MCF 10A (cell line): ENCODE measurements around the gene TRPT1. TPM values are rescaled to one million over a fixed set of nuclear protein-coding genes. Genes with fewer than 3 reads are reported as not detected.

Experiments used
- BruUV-seq: library from RNA; stranded (reverse); fragments of 400-500 nt; replicated peaks from 2 replicates; lab custom pipeline; 2021; lab: Mats Ljungman, UMichigan
- CTCF ChIA-PET: fragments of 300-600 bp; sonication (Branson Sonifier 250); formaldehyde crosslinking; extraction: SDS; loops from one replicate; lab custom pipeline; 2021; ENCODE audit warnings: antibody characterized with exemption, inconsistent platforms; lab: Yijun Ruan, JAX
- POLR2A ChIA-PET: fragments of 300-600, 350-650 bp; sonication (Branson Sonifier 250); formaldehyde crosslinking; extraction: SDS; loops from one replicate; lab custom pipeline; 2020; ENCODE audit warnings: antibody characterized with exemption, inconsistent platforms; lab: Yijun Ruan, JAX
- DNase-seq: peaks from one replicate; pipeline ENCODE4 v3.0.0-alpha.2; 2018; ENCODE audit not compliant: unreplicated experiment
- H3K27ac Mint-ChIP-seq: one replicate; pipeline ENCODE4 v1.8.0; 2022; ENCODE audit warnings: mild to moderate bottlenecking, low read depth, mixed read lengths; ENCODE audit not compliant: unreplicated experiment
- H3K27me3 Mint-ChIP-seq: one replicate; pipeline ENCODE4 v1.8.0; 2022; ENCODE audit warnings: mixed read lengths; ENCODE audit not compliant: insufficient read depth, unreplicated experiment
- H3K36me3 Mint-ChIP-seq: one replicate; pipeline ENCODE4 v1.8.0; 2022; ENCODE audit warnings: mild to moderate bottlenecking, moderate library complexity, mixed read lengths; ENCODE audit not compliant: insufficient read depth, unreplicated experiment
- H3K4me1 Mint-ChIP-seq: one replicate; pipeline ENCODE4 v1.8.0; 2022; ENCODE audit warnings: mixed read lengths; ENCODE audit not compliant: insufficient read depth, unreplicated experiment
- H3K4me3 Mint-ChIP-seq: one replicate; pipeline ENCODE4 v1.8.0; 2022; ENCODE audit warnings: mild to moderate bottlenecking, moderate library complexity, mixed read lengths; ENCODE audit not compliant: unreplicated experiment
- H3K9me3 Mint-ChIP-seq: one replicate; pipeline ENCODE4 v1.8.0; 2022; ENCODE audit warnings: mixed read lengths; ENCODE audit not compliant: unreplicated experiment
- CTCF ChIP-seq: fragments of 200-600 bp; IDR thresholded peaks from one replicate; pipeline ENCODE4 v1.8.0; 2022; ENCODE audit warnings: antibody characterized with exemption, mild to moderate bottlenecking; ENCODE audit not compliant: unreplicated experiment
- intact Hi-C: fragments of 100-400 bp; cut with micrococcal nuclease; formaldehyde crosslinking; loops from 2 replicates; pipeline ENCODE4 v1.14.1; 2022
- total RNA-seq: library from RNA; stranded (reverse); gene quantifications from 2 replicates; pipeline ENCODE4 v1.2.3, GENCODE V29; 2022

Gene TRPT1
- total RNA-seq, 1 experiment from 2014 or later: 31.3 TPM

- TF ChIP-seq CTCF: no peak
- CTCF ChIA-PET: interaction anchor here (0.8 to 2.5 kb wide), 5 partner anchors 11 to 50 kb away, joined by 3 to 7 read pairs (median 4); no protein-coding TSS in a partner anchor
- no peaks in the 10 kb centered on the region for H3K9me3 Mint-ChIP-seq
- no peak overlapping the region for H3K27ac Mint-ChIP-seq
- peaks cover 9% of the 10 kb centered on the region for H3K36me3 Mint-ChIP-seq
- BruUV-seq: no TSS peak
- H3K27me3 Mint-ChIP-seq: no peaks in the 10 kb centered on the region
- peaks cover 6% of the 10 kb centered on the region for H3K4me1 Mint-ChIP-seq
- POLR2A ChIA-PET: interaction anchor here (0.7 to 1.3 kb wide), 2 partner anchors 16 to 43 kb away, joined by 3 read pairs; no protein-coding TSS in a partner anchor
- DNase-seq: no peak
- no peak overlapping the region for H3K4me3 Mint-ChIP-seq
- intact Hi-C loops: loop anchor here (2.0 to 5.0 kb wide), 4 partner anchors 34 to 104 kb away; partner anchors contain the start of genes CATSPERZ, GPR137 and RPS6KA4
Observed at GRCh38 chr11:64253481-64253880, 27.5 kb upstream of the TRPT1 start.

GRCh38 chr11:64253043-64253442 is 27.1 kb upstream of the TRPT1 start:
- no peak for DNase-seq
- H3K4me1 Mint-ChIP-seq: peaks cover 6% of the 10 kb centered on the region
- intact Hi-C loops: loop anchor here (2.0 to 5.0 kb wide), 4 partner anchors 34 to 104 kb away; partner anchors contain the start of genes CATSPERZ, GPR137 and RPS6KA4
- ChIA-PET CTCF (interaction anchor here (0.6 to 4.5 kb wide), 4 partner anchors 12 to 99 kb away, joined by 3 to 65 read pairs (median 20); partner anchors contain the start of gene CATSPERZ), POLR2A (interaction anchor here (0.8 to 2.5 kb wide), 5 partner anchors 14 to 52 kb away, joined by 5 to 53 read pairs (median 8); partner anchors contain the start of genes BAD, ESRRA and GPR137)
- H3K9me3 Mint-ChIP-seq: no peaks in the 10 kb centered on the region
- no TSS peak for BruUV-seq
- H3K27ac Mint-ChIP-seq: no peak overlapping the region
- no peaks in the 10 kb centered on the region for H3K27me3 Mint-ChIP-seq
- TF ChIP-seq CTCF: no peak
- peaks cover 5% of the 10 kb centered on the region for H3K36me3 Mint-ChIP-seq
- H3K4me3 Mint-ChIP-seq: no peak overlapping the region

GRCh38 chr11:64252003-64252872 is 26.3 kb upstream of the TRPT1 start:
- Mint-ChIP-seq H3K4me3 (peak overlapping the region; percentile 87), H3K9me3 (no peaks in the 10 kb centered on the region), H3K36me3 (no peaks in the 10 kb centered on the region), H3K27ac (peak overlapping the region; percentile 89), H3K27me3 (no peaks in the 10 kb centered on the region), H3K4me1 (peaks cover 6% of the 10 kb centered on the region)
- TF ChIP-seq CTCF: no peak
- CTCF ChIA-PET: interaction anchor here (0.6 to 4.5 kb wide), 17 partner anchors 9 to 310 kb away, joined by 3 to 65 read pairs (median 4); partner anchors contain the start of gene CATSPERZ
- no TSS peak for BruUV-seq
- DNase-seq: peak; percentile 69
- intact Hi-C loops: loop anchor here (2.0 to 5.0 kb wide), 4 partner anchors 35 to 105 kb away; partner anchors contain the start of genes CATSPERZ, GPR137 and RPS6KA4
- POLR2A ChIA-PET: interaction anchor here (0.7 to 3.3 kb wide), 17 partner anchors 9 to 1411 kb away, joined by 3 to 53 read pairs (median 5); partner anchors contain the start of genes BAD, ESRRA, FKBP2 and GPR137
